GM19468 (cell line): ENCODE data around the gene COL18A1.
"Not testable (repeated sequence)": the region's sequence is repeated elsewhere in the genome, so short reads cannot be mapped to it uniquely, and the experiment has no call there.

ENCODE experiments used
- ATAC-seq: cut with Tn5 transposase; IDR thresholded peaks from one replicate; pipeline ENCODE4 v1.9.1; 2021; ENCODE audit warnings: mild to moderate bottlenecking, moderate library complexity, moderate number of reproducible peaks; ENCODE audit not compliant: unreplicated experiment; ENCODE audit errors: extremely low read depth

COL18A1 gene

GRCh38 chr21:45523411-45524101, 118.6 kb downstream of the COL18A1 start:
- ATAC-seq: no peak

GRCh38 chr21:45524756-45525152, 119.8 kb downstream of the COL18A1 start:
- no peak for ATAC-seq

GRCh38 chr21:45525153-45525909, 120.4 kb downstream of the COL18A1 start:
- no peak for ATAC-seq

GRCh38 chr21:45525910-45526306, 120.9 kb downstream of the COL18A1 start:
- no peak for ATAC-seq

GRCh38 chr21:45527151-45527999, 122.4 kb downstream of the COL18A1 start:
- not testable (repeated sequence) for ATAC-seq

- no peak for ATAC-seq
These were observed 123.2 kb downstream of the COL18A1 start for GRCh38 chr21:45528028-45528705.

GRCh38 chr21:45528981-45529784, 124.2 kb downstream of the COL18A1 start:
- no peak for ATAC-seq

- no peak for ATAC-seq
These were observed 124.9 kb downstream of the COL18A1 start for GRCh38 chr21:45529785-45530422.

- no peak for ATAC-seq
These were observed 125.6 kb downstream of the COL18A1 start for GRCh38 chr21:45530423-45531113.

- not testable (repeated sequence) for ATAC-seq
These were observed 126.1 kb downstream of the COL18A1 start for GRCh38 chr21:45531114-45531392.

- ATAC-seq: no peak
These were observed 126.6 kb downstream of the COL18A1 start for GRCh38 chr21:45531393-45532215.

- no peak for ATAC-seq
These were observed 127.9 kb downstream of the COL18A1 start for GRCh38 chr21:45532826-45533360.

GRCh38 chr21:45533361-45533845, 128.4 kb downstream of the COL18A1 start:
- no peak for ATAC-seq

- ATAC-seq: no peak
These were observed 129.1 kb downstream of the COL18A1 start for GRCh38 chr21:45533846-45534635.

- no peak for ATAC-seq
These were observed 129.8 kb downstream of the COL18A1 start for GRCh38 chr21:45534636-45535331.
